ENCODE data around the gene SCRT2. TPM values are rescaled to one million over a fixed set of nuclear protein-coding genes. Genes with fewer than 3 reads are reported as not detected.

SCRT2 gene
- total and polyA plus RNA-seq, 2 donors from 2014 or later, result not detected

GRCh38 chr20:709423-709822, 33.8 kb upstream of the SCRT2 start:
- intact Hi-C loops (cut with DNase I), result no loop called here
- no peak for FAIRE-seq
- DNase-seq, result peak in 3 of 5 donors; percentile 32 to 74 (median 51)
- Histone ChIP-seq H3K27me3 (ENCODE audit: control insufficient read depth, insufficient read depth, low read length) (no peaks in the 10 kb centered on the region), H3K9ac (ENCODE audit: low read length in 3 of 3) (no peak overlapping the region), H3K4me1 (ENCODE audit: control insufficient read depth in 2 of 3, insufficient read depth in 2 of 3, low read depth in 1 of 3, low read length in 3 of 3) (no peaks in the 10 kb centered on the region), H3K36me3 (ENCODE audit: control insufficient read depth in 2 of 3, insufficient read depth in 3 of 3, low read length in 3 of 3) (no peaks in the 10 kb centered on the region), H3K27ac (ENCODE audit: low read depth in 2 of 2, low read length in 2 of 2) (no peak overlapping the region), H3K4me3 (ENCODE audit: low read length in 3 of 3) (peak overlapping the region in 1 of 3 donors; percentile 4), H3K9me3 (ENCODE audit: control insufficient read depth in 2 of 3, insufficient read depth in 1 of 3, low read length in 3 of 3) (peaks cover 0 to 9% (median 2%) of the 10 kb centered on the region in 3 donors)
- TF ChIP-seq CTCF (IDR thresholded peaks at IDR 0.05; ENCODE audit: borderline replicate concordance, extremely low read depth, insufficient read depth), result no peak

GRCh38 chr20:708956-709355, 33.4 kb upstream of the SCRT2 start:
- no peaks in the 10 kb centered on the region for H3K27me3 ChIP-seq (ENCODE audit: control insufficient read depth, insufficient read depth, low read length)

GRCh38 chr20:707451-708110, 32.0 kb upstream of the SCRT2 start:
- TF ChIP-seq CTCF (IDR thresholded peaks at IDR 0.05; ENCODE audit: borderline replicate concordance, extremely low read depth, insufficient read depth), result no peak
- no peak overlapping the region for H3K27ac ChIP-seq (ENCODE audit: low read depth in 2 of 2, low read length in 2 of 2)
- H3K9ac ChIP-seq (ENCODE audit: low read length in 3 of 3), result no peak overlapping the region
- H3K4me1 ChIP-seq (ENCODE audit: control insufficient read depth in 2 of 3, insufficient read depth in 2 of 3, low read depth in 1 of 3, low read length in 3 of 3), result no peaks in the 10 kb centered on the region
- H3K4me3 ChIP-seq (ENCODE audit: low read length in 3 of 3), result no peak overlapping the region
- intact Hi-C loops (cut with DNase I), result no loop called here
- peaks cover 0 to 5% (median 0%) of the 10 kb centered on the region in 3 donors for H3K9me3 ChIP-seq (ENCODE audit: control insufficient read depth in 2 of 3, insufficient read depth in 1 of 3, low read length in 3 of 3)
- FAIRE-seq (no peak), DNase-seq (peak in 2 of 5 donors; percentile 33 to 47)
- H3K27me3 ChIP-seq (ENCODE audit: control insufficient read depth, insufficient read depth, low read length), result no peaks in the 10 kb centered on the region
- no peaks in the 10 kb centered on the region for H3K36me3 ChIP-seq (ENCODE audit: control insufficient read depth in 2 of 3, insufficient read depth in 3 of 3, low read length in 3 of 3)

More at GRCh38 chr20:708956-709355, 33.4 kb upstream of the SCRT2 start:
- FAIRE-seq (no peak), DNase-seq (no peak)
- peaks cover 0 to 9% (median 2%) of the 10 kb centered on the region in 3 donors for H3K9me3 ChIP-seq (ENCODE audit: control insufficient read depth in 2 of 3, insufficient read depth in 1 of 3, low read length in 3 of 3)
- H3K36me3 ChIP-seq (ENCODE audit: control insufficient read depth in 2 of 3, insufficient read depth in 3 of 3, low read length in 3 of 3), result no peaks in the 10 kb centered on the region
- no peak overlapping the region for H3K9ac ChIP-seq (ENCODE audit: low read length in 3 of 3)
- no peaks in the 10 kb centered on the region for H3K4me1 ChIP-seq (ENCODE audit: control insufficient read depth in 2 of 3, insufficient read depth in 2 of 3, low read depth in 1 of 3, low read length in 3 of 3)
- no peak for TF ChIP-seq CTCF (IDR thresholded peaks at IDR 0.05; ENCODE audit: borderline replicate concordance, extremely low read depth, insufficient read depth)
- H3K4me3 ChIP-seq (ENCODE audit: low read length in 3 of 3), result no peak overlapping the region
- intact Hi-C loops (cut with DNase I), result no loop called here
- H3K27ac ChIP-seq (ENCODE audit: low read depth in 2 of 2, low read length in 2 of 2), result no peak overlapping the region
